ENCODE data around the gene SOX6.

GRCh38 chr11:15929371-15929901 is 426.9 kb downstream of the SOX6 start:
- TF ChIP-seq POLR2A (IDR thresholded peaks at IDR 0.05), result no peak
- no peak for TF ChIP-seq CTCF (IDR thresholded peaks at IDR 0.05)

Measured in right lobe of liver (tissue), 4 donors.